NB4 (cell line): Measurements from ENCODE around the gene DIRAS1.
"Not testable (repeated sequence)": the region's sequence is repeated elsewhere in the genome, so short reads cannot be mapped to it uniquely, and the experiment has no call there.

Source experiments
- DNase-seq: peaks from one replicate; pipeline ENCODE4 v3.0.0; 2010; ENCODE audit warnings: low read depth
- H3K4me3 ChIP-seq: one replicate; pipeline ENCODE4 v1.5.1; 2011; ENCODE audit warnings: mild to moderate bottlenecking, low read depth, low read length, moderate library complexity
- MYC ChIP-seq: IDR thresholded peaks from 2 replicates; pipeline ENCODE4 v1.6.1; 2011; ENCODE audit warnings: low read depth, low read length
- POLR2A ChIP-seq: IDR thresholded peaks from 2 replicates; pipeline ENCODE4 v1.6.1; 2011; ENCODE audit warnings: mild to moderate bottlenecking; ENCODE audit not compliant: insufficient read length; ENCODE audit errors: extremely low read depth
- TF ChIP-seq, protein P1 (sequence below): IDR thresholded peaks from 2 replicates; pipeline ENCODE4 v1.6.1; 2011; ENCODE audit warnings: low read depth, low read length
- TF ChIP-seq, protein P2 (sequence below): IDR thresholded peaks from one replicate; pipeline ENCODE4 v1.5.1; 2012; ENCODE audit warnings: low read depth, low read length

The DIRAS1 gene

GRCh38 chr19:2670217-2670616, 51.0 kb downstream of the DIRAS1 start:
- TF ChIP-seq POLR2A = no peak
- TF ChIP-seq, protein P1, sequence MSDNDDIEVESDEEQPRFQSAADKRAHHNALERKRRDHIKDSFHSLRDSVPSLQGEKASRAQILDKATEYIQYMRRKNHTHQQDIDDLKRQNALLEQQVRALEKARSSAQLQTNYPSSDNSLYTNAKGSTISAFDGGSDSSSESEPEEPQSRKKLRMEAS = no peak
- no peak for TF ChIP-seq MYC
- TF ChIP-seq, protein P2, sequence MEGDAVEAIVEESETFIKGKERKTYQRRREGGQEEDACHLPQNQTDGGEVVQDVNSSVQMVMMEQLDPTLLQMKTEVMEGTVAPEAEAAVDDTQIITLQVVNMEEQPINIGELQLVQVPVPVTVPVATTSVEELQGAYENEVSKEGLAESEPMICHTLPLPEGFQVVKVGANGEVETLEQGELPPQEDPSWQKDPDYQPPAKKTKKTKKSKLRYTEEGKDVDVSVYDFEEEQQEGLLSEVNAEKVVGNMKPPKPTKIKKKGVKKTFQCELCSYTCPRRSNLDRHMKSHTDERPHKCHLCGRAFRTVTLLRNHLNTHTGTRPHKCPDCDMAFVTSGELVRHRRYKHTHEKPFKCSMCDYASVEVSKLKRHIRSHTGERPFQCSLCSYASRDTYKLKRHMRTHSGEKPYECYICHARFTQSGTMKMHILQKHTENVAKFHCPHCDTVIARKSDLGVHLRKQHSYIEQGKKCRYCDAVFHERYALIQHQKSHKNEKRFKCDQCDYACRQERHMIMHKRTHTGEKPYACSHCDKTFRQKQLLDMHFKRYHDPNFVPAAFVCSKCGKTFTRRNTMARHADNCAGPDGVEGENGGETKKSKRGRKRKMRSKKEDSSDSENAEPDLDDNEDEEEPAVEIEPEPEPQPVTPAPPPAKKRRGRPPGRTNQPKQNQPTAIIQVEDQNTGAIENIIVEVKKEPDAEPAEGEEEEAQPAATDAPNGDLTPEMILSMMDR = no peak
- no peak for DNase-seq
- H3K4me3 ChIP-seq = no peak overlapping the region

GRCh38 chr19:2668175-2668763, 52.9 kb downstream of the DIRAS1 start:
- no peak overlapping the region for H3K4me3 ChIP-seq

GRCh38 chr19:2667349-2667748, 53.8 kb downstream of the DIRAS1 start:
- H3K4me3 ChIP-seq, DNase-seq: not testable (repeated sequence)

More at GRCh38 chr19:2668175-2668763, 52.9 kb downstream of the DIRAS1 start:
- TF ChIP-seq MYC = no peak
- TF ChIP-seq, protein P2 = no peak
- TF ChIP-seq, protein P1 = no peak
- TF ChIP-seq POLR2A = no peak
- no peak for DNase-seq

- no peak overlapping the region for H3K4me3 ChIP-seq
- no peak for DNase-seq
- TF ChIP-seq MYC (no peak), POLR2A (no peak)
- TF ChIP-seq, protein P1 = no peak
- TF ChIP-seq, protein P2 = no peak
Observed at GRCh38 chr19:2666344-2666994, 54.7 kb downstream of the DIRAS1 start.

DNA sequence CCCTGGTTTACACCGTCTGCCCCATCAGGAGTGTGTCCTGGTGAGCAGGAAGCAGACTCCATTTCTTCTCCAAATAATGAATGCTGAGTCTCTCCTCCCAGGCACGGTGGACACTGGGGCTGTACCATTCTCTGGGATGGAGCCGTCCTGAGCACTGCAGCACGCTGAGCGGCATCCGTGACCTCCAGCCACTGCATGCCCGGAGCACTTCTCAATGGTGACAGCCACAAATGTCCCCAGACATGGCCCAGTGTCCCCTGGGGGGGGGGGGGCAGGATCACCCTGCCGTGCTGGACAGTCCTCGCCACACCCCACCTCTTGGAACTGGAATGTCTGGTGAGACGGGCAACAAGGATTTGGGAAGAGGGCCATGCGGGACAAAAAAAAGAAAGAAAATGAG, 56.1 kb downstream of the DIRAS1 start:
- no peak for DNase-seq
- TF ChIP-seq, protein P2 = no peak
- TF ChIP-seq MYC (no peak), POLR2A (no peak)
- TF ChIP-seq, protein P1 = no peak
- H3K4me3 ChIP-seq = no peak overlapping the region
